GM19463 (cell line): ENCODE measurements around the gene LRRC3.

Experiments used
- ATAC-seq: cut with Tn5 transposase; IDR thresholded peaks from one replicate; pipeline ENCODE4 v1.9.1; 2021; ENCODE audit warnings: mild to moderate bottlenecking, moderate library complexity; ENCODE audit not compliant: unreplicated experiment

LRRC3 gene

GRCh38 chr21:44438531-44439210 lies 16.6 kb upstream of the LRRC3 start:
- no peak for ATAC-seq

- no peak for ATAC-seq
Observed at GRCh38 chr21:44439211-44439600, 16.1 kb upstream of the LRRC3 start.

GRCh38 chr21:44440241-44441040 lies 14.9 kb upstream of the LRRC3 start:
- no peak for ATAC-seq

GRCh38 chr21:44441041-44441400 lies 14.3 kb upstream of the LRRC3 start:
- no peak for ATAC-seq

- ATAC-seq, result no peak
Observed at GRCh38 chr21:44441581-44442265, 13.6 kb upstream of the LRRC3 start.

- no peak for ATAC-seq
Observed at GRCh38 chr21:44442266-44443125, 12.8 kb upstream of the LRRC3 start.

GRCh38 chr21:44443291-44443890 lies 11.9 kb upstream of the LRRC3 start:
- ATAC-seq, result no peak

GRCh38 chr21:44443891-44444285 lies 11.4 kb upstream of the LRRC3 start:
- no peak for ATAC-seq

- no peak for ATAC-seq
Observed at GRCh38 chr21:44444286-44444931, 10.9 kb upstream of the LRRC3 start.

GRCh38 chr21:44445145-44445812 lies 10.0 kb upstream of the LRRC3 start:
- ATAC-seq, result no peak

- no peak for ATAC-seq
Observed at GRCh38 chr21:44448651-44449131, 6.6 kb upstream of the LRRC3 start.

- no peak for ATAC-seq
Observed at GRCh38 chr21:44449473-44450363, 5.6 kb upstream of the LRRC3 start.

- ATAC-seq, result no peak
Observed at GRCh38 chr21:44450402-44450801, 4.9 kb upstream of the LRRC3 start.

- no peak for ATAC-seq
Observed at GRCh38 chr21:44450999-44451398, 4.3 kb upstream of the LRRC3 start.

GRCh38 chr21:44453120-44453519 lies 2.2 kb upstream of the LRRC3 start:
- ATAC-seq, result no peak

- no peak for ATAC-seq
Observed at GRCh38 chr21:44454058-44454457, 1.3 kb upstream of the LRRC3 start.

- ATAC-seq, result no peak
Observed at GRCh38 chr21:44455524-44456213, 359 bp downstream of the LRRC3 start.
